Type B pancreatic cell (in vitro differentiated cells): ENCODE measurements around the gene ARPC5. TPM values are rescaled to one million over a fixed set of nuclear protein-coding genes. Genes with fewer than 3 reads are reported as not detected.

ENCODE experiments used
- DNase-seq: peaks from one replicate; pipeline ENCODE4 v3.0.0; 2021; ENCODE audit warnings: mixed read lengths; ENCODE audit not compliant: unreplicated experiment; ENCODE audit errors: extremely low spot score
- H3K27ac Mint-ChIP-seq: 2 replicates; pipeline ENCODE4 v1.8.0; 2021; ENCODE audit warnings: mild to moderate bottlenecking, mixed read lengths
- H3K27me3 Mint-ChIP-seq: 2 replicates; pipeline ENCODE4 v1.8.0; 2021; ENCODE audit warnings: mixed read lengths
- H3K36me3 Mint-ChIP-seq: 2 replicates; pipeline ENCODE4 v1.8.0; 2021; ENCODE audit warnings: mixed read lengths
- H3K4me1 Mint-ChIP-seq: one replicate; pipeline ENCODE4 v1.8.0; 2021; ENCODE audit warnings: mixed read lengths; ENCODE audit not compliant: unreplicated experiment
- H3K4me3 Mint-ChIP-seq: 2 replicates; pipeline ENCODE4 v1.8.0; 2021; ENCODE audit warnings: mild to moderate bottlenecking, mixed read lengths
- H3K9me3 Mint-ChIP-seq: 2 replicates; pipeline ENCODE4 v1.8.0; 2021; ENCODE audit warnings: mixed read lengths
- CTCF ChIP-seq: fragments of 200-600 bp; sonication (generic); conservative IDR thresholded peaks from 2 replicates; pipeline ENCODE4 v1.5.0; 2021; ENCODE audit warnings: antibody characterized with exemption, mild to moderate bottlenecking
- total RNA-seq: library from RNA; stranded (reverse); gene quantifications from 2 replicates; pipeline ENCODE4 v1.2.1, GENCODE V29; 2021; ENCODE audit warnings: low replicate concordance

The ARPC5 gene
- total RNA-seq, 1 donor from 2014 or later: 83.5 TPM

GRCh38 chr1:183636334-183636682 is 725 bp upstream of the ARPC5 start:
- Mint-ChIP-seq H3K36me3 (peaks cover 7% of the 10 kb centered on the region), H3K9me3 (no peaks in the 10 kb centered on the region), H3K27me3 (peaks cover 19% of the 10 kb centered on the region), H3K27ac (peak overlapping the region; percentile 97), H3K4me1 (peaks cover 26% of the 10 kb centered on the region), H3K4me3 (peak overlapping the region; percentile 99)
- TF ChIP-seq CTCF: no peak
- no peak for DNase-seq

DNA sequence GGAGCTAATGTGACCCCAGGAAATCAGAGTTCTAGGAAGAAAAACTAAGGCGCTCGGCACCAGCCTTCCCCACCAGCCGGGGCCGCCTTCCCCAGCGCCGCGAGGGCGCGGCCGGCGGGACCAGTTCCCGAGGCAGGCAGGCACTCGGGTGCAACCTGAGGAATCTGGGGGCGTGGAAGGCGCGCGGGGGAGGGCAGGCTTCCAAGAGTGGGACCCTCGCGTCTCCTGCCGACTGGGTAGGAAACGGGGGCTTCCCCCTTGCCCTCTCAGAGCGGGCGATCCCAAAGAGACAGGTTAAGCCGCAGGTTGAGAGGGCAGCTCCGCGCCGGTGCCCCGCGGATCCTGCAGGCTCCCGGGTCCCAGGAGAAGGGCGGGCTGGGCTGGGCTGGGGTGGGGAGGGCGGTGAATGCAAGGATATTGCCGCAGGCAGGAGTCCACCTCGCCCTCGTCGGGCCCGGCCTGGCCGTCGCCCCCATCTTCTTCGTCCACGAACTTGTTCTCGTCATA is 431 bp downstream of the ARPC5 start:
- Mint-ChIP-seq H3K36me3 (peaks cover 15% of the 10 kb centered on the region), H3K27ac (peak overlapping the region; percentile 97), H3K27me3 (peaks cover 19% of the 10 kb centered on the region), H3K4me3 (peak overlapping the region; percentile 99), H3K4me1 (peaks cover 33% of the 10 kb centered on the region), H3K9me3 (no peaks in the 10 kb centered on the region)
- DNase-seq: peak; percentile 71
- no peak for TF ChIP-seq CTCF

- peaks cover 19% of the 10 kb centered on the region for H3K27me3 Mint-ChIP-seq
- TF ChIP-seq CTCF: no peak
- H3K36me3 Mint-ChIP-seq: peaks cover 15% of the 10 kb centered on the region
- peak overlapping the region; percentile 99 for H3K4me3 Mint-ChIP-seq
- H3K4me1 Mint-ChIP-seq: peaks cover 33% of the 10 kb centered on the region
- no peak for DNase-seq
- peak overlapping the region; percentile 82 for H3K27ac Mint-ChIP-seq
- H3K9me3 Mint-ChIP-seq: no peaks in the 10 kb centered on the region
These were observed 1.0 kb downstream of the ARPC5 start for GRCh38 chr1:183634429-183635065.

- H3K4me1 Mint-ChIP-seq: peaks cover 34% of the 10 kb centered on the region
- peak overlapping the region; percentile 82 for H3K27ac Mint-ChIP-seq
- H3K27me3 Mint-ChIP-seq: peaks cover 19% of the 10 kb centered on the region
- no peak for DNase-seq
- no peaks in the 10 kb centered on the region for H3K9me3 Mint-ChIP-seq
- TF ChIP-seq CTCF: peak; percentile 79
- peak overlapping the region; percentile 99 for H3K4me3 Mint-ChIP-seq
- peaks cover 17% of the 10 kb centered on the region for H3K36me3 Mint-ChIP-seq
These were observed 1.8 kb downstream of the ARPC5 start for GRCh38 chr1:183633676-183634343.

- Mint-ChIP-seq H3K27ac (no peak overlapping the region), H3K4me1 (peaks cover 38% of the 10 kb centered on the region), H3K27me3 (peaks cover 15% of the 10 kb centered on the region), H3K4me3 (peak overlapping the region; percentile 99), H3K36me3 (peaks cover 24% of the 10 kb centered on the region), H3K9me3 (no peaks in the 10 kb centered on the region)
- no peak for TF ChIP-seq CTCF
- no peak for DNase-seq
These were observed 2.6 kb downstream of the ARPC5 start for GRCh38 chr1:183632964-183633363.
